NB4 (cell line): Measurements from ENCODE around the gene FRMD1.

Experiments
- CTCF ChIP-seq: IDR thresholded peaks from one replicate; pipeline ENCODE4 v1.5.1; 2012; ENCODE audit warnings: low read depth, low read length
- POLR2A ChIP-seq: IDR thresholded peaks from 2 replicates; pipeline ENCODE4 v1.6.1; 2011; ENCODE audit warnings: mild to moderate bottlenecking; ENCODE audit not compliant: insufficient read length; ENCODE audit errors: extremely low read depth

- TF ChIP-seq CTCF (no peak), POLR2A (no peak)
These were observed 28.7 kb downstream of the FRMD1 start for GRCh38 chr6:168050225-168050880.
